NCI-H510A (cell line): Measurements from ENCODE around the gene MCM3.

Experiments used
- DNase-seq: peaks from one replicate; lab custom pipeline; 2025; lab: John Stamatoyannopoulos, UW

MCM3 gene

DNA sequence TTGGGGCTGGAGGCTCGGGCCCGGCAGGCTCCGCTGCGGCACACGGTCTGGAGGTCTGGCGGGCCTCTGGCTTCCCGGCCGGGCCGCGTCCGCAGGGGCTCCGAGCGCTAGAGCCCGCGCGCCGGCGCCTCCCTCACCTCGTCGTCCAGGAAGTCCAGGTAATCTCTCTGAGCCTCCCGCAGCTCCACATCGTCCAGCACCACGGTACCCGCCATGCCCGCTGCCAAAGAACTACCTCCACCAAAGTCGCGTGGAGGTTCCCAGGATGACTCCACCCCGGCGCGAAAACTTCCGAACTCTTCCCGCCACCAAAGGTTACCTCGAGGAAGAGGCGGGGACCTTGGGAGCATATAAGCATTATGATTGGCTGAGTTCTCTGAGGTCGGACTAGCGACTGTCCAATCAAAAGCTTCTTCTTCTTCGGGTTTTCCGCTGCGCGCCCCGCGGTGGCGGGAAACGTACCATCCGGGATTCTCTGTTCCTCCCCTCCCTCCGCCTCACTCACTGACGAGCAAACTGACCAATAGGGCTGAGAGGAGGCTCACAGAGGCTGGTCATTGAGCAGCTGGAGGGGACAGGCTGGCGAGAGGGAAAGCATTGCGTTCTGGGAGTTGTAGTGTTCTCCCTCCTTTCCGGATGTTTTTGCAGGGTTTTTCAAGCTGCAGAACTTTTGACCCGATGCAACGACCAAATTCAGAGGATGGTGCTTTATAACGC lies at the start of gene MCM3:
Gene MCM3, minus strand, starts transcription at position 283 of the 717 bp plus-strand sequence. Its CDS starts 68 bp downstream, at position 215.
- peak; percentile 100 for DNase-seq

DNA sequence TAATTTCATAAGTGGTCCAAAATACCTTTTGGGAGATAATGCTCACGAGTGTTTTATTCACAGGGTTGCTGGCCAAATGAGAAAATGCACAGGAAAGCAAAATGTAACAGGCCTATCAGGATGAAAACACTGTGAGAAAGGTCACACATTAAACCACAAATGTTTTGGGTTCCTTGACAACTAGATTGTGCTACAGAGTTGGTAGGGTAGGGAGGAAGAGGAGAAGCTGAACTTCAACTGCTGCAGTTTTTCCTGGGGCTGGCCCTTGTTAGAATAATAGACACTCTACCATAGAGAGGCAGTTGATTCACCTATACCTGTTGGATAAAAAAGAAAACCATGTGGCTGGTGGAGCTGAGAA lies 49.3 kb upstream of the MCM3 start:
- no peak for DNase-seq

DNA sequence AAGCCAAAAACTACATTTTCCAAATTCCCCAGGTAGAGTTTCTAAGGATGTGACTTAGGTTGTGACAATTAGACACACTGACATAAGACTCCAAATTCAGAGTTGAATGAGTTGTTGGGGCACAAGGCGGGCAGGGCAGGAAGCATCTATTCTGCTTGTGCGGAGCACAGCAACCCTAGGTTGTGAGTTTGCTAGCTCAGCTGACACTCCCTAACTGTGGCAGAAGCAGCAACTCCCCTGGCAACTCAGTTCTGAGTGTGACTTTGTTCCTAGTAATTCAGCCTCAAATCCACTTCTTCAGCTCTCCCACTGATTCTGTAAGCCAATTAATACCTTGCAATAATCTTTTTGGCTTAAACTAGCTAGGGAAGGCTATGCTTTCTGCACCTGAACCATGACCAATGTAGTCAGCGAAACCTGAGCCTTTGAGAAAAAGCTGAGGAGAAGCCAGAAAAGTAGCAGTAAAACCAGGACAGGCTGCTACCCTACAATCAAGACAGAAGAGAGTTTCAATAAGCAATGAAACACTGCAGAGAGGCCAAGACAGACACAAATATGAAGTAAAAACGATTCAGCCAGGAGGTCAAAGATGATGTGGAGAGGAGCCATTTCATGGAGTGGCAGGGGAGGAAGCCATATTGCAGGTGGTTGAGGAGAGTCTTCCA lies 47.4 kb upstream of the MCM3 start:
- no peak for DNase-seq

DNA sequence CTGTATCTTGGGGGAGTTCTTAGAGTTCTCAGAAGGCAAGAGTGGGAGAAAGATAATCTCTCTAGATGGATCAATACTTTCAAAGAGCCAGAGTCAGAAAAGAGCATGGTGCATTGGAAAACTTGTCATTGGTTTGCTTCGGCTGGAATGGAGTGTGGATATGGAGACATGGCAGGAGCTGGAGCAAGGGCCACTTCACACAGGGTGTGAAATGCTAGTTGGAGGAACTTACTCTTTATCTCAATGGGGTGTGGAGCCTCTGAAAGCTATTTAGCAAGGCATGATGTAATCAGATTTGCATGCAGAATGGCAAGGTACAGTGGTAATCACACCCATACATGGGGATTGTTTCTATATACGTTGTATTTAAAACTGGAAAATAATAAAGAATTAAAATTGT lies 45.9 kb upstream of the MCM3 start:
- no peak for DNase-seq

DNA sequence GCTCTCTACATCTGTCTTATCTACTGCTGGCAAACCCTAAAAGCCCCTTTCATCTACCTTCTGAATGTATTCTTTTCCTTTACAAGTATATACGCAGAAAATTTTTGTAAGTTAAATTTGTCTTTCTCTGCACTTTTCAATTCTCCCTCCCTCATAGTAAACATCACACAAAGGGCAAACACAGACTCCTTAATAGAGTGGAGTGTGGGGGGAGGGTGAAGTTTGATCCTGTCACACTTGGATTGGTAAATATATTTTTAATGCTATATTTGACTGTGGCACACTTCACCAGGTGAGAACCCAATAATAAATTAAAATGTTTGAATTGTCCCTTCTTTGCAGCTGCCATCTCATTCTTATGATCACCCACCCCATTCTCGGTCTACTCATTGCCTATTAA lies 44.2 kb upstream of the MCM3 start:
- DNase-seq: no peak

DNA sequence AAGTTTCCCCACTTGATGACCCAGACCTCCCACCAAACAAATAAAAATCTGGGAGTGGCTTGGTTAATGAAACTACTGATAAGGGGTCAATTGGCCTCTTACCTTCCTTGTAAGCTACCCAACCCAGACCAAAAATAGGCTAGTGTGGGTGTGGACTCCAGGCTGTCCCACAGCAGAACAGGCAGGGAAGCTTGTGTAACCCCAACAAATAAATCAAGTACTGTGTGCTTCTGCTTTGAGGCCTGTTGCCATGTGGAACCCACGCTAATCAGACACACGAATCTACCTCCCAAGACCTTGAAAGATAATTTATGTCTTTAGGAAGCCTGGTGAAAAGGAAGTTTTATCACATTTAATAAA lies 43.7 kb upstream of the MCM3 start:
- no peak for DNase-seq

DNA sequence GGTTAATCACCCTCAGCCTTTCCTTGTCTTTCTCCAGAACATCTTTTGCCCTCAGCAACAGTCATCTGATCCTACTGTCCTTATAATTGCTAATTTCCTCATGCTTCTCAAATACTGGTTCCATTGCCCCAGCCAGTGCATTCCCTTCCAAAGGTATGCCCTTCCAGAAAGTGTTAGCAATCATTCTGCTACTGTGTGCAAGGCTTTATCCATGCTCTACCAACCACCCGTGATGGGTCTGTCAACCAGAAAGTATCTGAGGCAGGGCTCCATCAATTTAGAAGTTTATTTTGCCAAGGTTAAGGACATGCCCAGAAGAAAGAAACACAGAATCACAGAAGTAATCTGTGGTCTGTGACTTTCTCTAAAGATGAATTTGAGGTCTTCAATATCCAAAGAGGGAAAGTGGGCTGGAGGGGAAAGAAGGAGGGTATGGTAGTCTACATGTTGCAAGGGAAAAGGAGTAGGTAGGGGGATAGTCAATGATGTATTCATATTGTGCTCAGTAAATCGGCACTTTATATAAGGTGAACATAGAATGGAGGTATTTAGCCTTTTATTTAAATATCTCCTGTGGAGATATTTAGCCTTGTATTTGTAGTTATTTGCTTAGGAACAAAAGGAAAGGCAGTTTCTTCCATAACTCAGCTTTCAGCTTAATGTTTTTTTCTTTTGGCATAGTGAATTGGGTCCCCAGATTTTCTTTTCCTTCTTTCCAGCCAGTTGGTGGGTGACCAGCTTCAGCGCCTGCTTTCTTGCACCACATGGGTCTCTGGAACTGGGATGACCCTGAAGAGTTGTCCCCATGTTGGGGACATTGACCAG lies 42.2 kb upstream of the MCM3 start:
- DNase-seq: no peak

DNA sequence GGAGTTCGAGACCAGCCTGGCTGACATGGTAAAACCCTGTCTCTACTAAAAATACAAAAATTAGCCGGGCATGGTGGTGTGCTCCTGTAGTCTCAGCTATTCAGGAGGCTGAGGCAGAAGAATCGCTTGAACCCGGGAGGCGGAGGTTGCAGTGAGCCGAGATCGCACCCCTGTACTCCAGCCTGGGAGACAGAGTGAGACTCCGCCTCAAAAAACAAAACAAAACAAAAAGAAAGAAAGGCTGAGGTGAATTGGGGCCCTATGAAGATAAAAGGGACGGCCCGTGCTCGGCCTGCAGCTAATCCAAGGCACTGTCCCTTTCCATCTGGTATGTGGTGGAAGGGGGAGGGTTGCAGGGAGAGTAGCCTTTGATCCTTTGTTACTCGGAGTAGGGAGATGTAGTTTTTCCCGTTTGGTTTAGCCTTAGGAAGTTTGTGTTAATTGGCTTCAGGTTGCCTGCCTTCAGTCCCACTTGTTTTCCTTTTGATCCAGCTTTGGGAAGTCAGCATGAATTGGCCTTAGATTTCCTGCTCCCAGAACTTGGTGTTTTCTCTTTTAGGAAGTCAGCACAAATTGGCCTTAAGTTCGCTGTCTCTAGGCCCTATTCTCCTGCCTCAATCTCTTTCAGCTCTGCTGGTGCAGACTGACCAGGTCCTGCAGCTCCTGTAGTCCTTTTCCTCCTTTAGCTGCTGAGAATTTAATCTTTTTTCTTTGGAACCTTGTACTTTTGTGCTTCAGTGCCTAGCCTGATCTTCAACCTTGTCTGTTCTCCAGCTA lies 41.3 kb upstream of the MCM3 start:
- no peak for DNase-seq

DNA sequence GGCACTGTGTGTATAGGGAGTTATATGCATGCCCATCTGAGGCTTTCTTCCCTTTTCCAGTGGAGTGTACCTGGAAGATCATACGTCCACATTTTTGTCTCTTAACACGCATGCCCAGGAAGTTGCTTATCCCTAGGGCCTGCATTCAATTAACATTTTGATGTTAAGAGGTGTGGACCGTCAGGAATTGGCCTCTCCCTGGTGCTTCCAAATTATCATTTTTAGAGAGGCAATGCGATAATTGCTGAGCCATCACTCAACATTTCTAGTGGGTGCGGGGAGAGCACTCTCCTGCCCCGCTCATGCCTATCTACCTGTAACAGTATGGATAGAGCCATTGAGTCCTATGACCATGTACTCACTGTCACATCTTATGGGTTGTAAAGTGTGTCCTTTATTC lies 39.6 kb upstream of the MCM3 start:
- DNase-seq: no peak

DNA sequence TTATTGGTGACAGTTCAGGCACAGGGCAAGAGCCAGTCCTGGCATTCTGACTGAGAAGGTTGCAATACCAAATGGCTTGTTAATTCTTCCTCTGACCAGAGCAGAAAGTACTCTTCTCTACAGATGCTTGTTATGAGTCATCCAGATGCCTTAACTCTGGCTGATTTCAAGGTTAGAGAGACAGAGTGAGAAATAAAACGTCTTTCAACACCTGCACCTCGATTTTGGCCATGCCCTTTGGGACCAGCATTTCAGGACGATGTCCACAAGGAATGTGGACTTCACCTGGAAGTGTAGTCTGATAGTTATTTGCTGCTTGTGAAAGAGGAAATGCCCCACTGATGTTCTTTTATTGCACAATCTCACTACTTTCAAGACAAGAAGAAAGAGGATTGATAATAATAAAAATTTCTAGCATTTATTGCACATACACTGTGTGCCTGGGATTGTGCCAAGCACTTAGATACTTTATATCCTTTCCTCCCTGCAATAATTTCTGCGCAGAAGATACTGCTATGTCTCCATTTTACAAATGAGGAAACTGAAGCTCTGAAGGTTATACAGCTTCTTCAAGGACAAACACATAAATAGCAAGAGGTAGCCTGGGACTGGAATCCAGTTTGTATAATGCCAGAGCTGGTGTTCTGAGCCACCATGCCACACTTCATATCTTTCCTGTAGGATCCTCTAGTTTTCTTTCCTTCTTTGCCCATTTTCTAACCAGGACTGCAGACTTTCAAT lies 33.5 kb upstream of the MCM3 start:
- DNase-seq: no peak

DNA sequence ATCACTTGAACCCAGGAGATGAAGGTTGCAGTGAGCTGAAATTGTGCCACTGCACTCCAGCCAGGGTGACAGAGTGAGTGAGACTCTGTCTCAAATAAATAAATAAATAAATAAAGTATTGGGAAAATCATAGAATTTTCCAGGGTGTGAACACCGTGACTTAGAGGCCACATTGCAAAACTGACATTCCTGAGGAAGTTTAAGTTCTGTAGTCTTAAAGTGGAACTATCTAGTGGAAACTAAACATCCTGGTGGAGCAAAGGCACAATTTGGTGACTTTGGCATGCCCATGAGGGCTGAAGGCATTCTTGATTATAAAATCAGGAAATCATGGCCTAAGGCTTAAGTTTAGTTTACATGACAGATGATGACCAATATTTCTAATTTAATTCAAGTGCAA lies 32.7 kb upstream of the MCM3 start:
- DNase-seq: no peak

DNA sequence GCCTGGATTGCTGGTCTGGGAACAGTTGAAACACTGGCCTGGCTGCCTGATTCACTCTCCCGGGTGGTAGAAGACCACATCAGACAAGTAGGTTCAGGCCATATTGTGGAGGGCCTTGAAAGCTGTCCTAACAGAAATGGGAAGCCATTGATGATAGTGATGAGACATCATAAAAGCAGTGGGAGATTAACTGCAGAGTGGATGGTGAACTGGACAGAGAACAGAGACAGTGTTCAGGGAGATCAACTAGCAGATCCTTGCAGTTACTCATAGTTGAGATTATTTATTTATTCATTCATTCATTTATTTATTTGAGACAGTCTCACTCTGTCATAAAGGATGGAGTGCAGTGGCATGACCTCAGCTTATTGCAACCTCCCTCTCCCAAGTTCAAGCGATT lies 30.2 kb upstream of the MCM3 start:
- DNase-seq: no peak

DNA sequence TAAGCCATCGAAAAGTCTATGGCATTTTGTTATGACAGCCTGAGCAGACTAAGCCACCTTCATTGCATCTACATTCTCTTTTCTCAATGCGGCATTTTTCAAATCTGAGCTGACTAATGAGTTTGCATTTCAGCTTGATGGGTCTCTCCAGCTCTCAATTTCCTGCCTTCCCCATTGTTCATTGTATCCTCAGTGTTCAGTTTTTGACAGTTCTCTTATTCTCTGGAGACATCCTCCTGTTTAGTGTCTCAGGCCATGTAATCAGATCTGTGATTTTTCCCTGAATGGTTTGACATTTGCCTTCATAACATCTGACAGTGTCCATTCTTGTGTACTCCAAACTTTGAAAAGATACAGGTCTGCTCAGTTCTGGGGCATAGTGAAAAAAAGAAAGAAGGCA lies 27.9 kb upstream of the MCM3 start:
- no peak for DNase-seq

DNA sequence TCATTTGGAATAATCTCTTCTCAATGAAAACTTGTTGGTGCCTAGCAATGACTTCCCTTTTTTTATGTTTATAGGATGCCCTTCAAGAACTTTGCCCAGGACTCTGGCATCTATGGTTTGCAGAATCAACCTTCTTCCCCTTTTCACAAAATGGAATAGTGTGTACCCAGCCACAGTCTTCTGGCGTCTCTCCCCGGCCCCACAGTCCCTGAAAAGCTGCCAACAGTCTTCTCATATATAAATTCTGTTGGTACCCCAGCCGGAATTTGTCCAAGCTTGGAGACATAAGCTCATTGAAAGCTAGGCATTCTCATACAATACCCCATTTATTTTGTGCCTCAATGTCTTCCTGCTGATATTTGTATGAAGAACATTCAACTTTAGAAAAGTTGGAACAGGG lies 26.4 kb upstream of the MCM3 start:
- no peak for DNase-seq

DNA sequence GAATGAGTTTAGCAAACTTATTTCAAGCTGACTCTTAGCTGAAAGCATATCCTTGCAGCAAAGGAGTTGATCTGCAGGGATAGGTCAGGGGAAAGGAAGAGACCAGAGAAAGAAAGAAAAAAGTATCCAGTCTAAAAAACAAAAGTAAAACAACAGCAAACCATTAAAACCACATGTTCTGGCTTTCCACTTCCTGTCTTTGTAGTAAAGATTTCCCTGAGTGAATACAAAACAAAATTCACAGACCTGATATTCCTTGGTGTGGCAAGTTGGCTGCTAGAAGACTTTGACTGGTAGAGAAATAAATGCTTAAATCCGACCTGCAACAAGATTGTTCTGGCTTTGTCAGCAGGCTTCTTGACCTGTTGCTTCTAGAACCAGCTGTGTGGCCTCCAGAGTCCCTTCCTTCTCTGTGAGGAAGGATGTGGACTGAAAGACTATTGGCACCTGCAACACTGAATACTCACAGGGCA lies 23.4 kb upstream of the MCM3 start:
- no peak for DNase-seq

DNA sequence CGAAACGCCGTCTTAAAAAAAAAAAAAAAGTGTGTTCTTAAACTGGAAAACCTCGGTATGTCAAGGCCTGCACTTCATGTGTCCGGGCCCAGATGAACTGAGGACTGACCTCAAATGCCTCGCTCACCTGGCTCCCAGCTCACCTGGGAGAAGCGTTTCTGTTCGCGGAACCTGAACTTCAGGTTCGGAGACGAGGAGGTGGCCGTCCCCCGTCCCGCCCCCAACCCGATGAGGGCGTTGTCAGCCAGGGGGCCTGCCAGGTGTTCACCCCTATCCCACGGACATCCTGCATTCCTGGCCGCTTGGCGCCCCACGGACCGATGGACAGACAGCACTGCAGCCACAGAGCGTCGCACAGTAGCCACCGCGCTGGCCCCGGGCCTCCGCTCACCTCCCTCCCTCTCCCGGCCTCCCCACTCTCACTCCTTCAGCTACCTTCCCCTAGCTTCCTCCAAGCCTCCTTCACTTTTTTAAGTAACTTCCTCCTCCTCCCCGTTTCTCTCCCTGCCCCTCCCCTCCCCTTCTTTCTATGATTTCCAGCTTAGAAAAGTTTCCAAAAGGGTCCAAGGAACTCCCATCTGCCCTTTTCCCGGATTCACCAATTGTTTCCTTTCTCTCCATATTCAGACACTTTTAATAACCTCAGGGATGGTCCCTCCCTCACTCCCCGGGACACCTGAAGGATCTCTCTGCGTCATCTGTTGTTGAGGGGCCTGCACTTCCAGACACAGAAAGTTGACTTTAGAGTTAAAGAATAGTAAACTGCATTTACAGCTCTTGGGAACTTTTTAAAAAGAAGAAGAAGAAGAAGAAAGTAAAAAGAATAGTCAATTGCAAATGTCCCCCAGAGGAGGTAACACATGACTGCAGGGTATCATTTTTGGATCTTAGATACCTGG lies 22.7 kb upstream of the MCM3 start:
- no peak for DNase-seq

DNA sequence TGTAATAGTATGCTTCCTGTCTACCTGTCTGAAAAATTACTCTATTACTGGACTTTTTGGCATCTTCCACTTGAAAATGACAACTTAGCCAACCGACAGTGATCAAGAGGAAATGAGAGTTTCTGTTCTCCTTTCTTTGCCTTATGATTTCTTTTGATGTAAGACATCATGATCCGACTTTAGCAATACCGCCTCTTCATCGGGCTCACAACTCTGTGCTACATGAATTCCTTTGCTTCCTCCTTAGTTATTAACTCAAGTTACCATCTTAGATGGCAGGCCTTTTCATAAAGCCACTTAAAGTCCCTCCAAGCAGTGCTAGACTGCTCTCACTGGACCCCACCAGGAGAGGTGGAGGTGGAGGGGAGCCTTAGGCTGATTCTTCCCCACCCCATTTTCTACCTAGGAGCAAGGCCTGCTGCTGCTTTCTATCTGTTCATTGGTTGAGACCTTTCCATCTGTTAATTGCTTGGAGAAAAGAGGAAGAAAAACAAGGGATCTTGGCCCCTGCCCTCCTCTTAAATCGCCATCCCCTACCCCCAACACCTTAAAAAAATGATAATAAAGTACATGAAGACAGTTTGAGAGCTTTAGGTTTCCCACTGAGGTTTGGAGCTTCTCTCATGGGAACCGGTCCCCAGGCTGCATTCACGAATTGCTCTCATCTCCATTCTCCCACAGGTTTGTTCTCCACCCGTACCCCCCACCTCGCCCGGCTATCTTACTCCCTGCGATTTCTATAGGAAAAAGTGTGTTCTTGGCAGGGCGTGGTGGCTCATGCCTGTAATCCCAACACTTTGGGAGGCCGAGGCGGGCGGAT lies 21.6 kb upstream of the MCM3 start:
- DNase-seq: no peak

DNA sequence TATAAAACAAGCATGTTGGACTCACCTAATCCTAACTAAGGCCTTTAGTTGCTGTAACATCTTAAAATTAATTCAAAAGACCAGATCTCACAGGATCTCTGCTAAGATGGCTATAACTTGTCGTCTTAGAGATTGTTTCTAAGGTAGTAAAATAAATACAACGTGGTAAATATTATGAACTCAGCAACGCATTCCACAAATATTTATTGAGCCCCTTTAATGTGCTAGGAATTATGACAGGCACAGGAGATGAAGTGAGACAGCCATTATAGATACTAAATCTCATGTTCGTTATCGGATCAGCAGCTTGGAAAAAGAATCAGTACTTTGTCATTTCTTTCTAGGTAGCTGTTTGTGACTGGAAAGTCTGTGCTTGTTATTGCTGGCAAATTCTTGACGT lies 20.9 kb upstream of the MCM3 start:
- no peak for DNase-seq

DNA sequence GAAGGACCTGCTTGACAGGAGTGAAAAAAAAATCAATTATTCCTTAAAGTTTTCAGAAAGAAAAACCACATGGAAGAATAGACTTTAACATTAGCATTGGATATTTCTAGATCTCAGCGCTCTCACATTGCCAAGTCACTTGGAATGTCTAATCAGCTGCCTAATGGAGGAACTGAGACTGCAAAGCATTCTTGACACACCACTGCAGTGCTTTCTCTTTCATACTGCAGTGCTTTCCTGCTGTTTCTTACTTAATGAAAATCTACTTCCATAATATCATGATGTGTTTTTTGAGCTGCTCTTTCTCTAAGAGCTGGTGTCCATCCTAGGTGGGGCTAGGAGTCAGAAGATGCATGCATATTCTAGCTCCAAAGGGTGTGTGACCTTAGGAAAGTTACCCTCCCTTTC lies 20.4 kb upstream of the MCM3 start:
- DNase-seq: no peak

DNA sequence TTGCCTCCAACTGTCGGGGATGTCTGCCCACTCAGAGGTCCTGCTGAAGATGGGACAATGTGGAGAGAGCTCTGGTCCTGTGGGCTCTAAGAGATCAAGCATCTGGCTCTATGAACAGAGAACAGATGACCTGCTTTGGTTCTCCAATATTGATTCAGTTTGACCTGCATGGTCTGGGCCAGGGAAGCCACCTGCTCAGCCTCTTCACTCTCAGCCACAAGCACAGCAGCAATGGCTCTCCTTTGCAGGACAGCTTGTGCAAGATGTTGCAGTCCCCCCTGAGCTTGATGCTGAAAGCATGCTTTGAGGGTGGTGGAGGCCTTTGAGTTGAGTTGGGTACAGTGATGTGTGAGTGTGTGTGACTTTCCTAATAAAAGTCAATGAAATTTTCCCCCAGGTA lies 18.6 kb upstream of the MCM3 start:
- DNase-seq: no peak
